Spleen (tissue), 11 donors: ENCODE measurements around the gene TEKTIP1. TPM values are rescaled to one million over a fixed set of nuclear protein-coding genes. Genes with fewer than 3 reads are reported as not detected.

ENCODE experiments used
- DNase-seq: peaks from one replicate; pipeline ENCODE4 v3.0.0-alpha.2; 2020
- H3K27ac ChIP-seq, 8 donors: fragments of 200-600 bp; sonication (generic) in 7 of 8; 1 replicate in 4 of 8; 2 replicates in 4 of 8; pipeline versions ENCODE4 v1.5.0 to v1.8.0; 2016 to 2021; ENCODE audit warnings: inconsistent platforms in 4 of 8, mild to moderate bottlenecking in 4 of 8, moderate library complexity in 1 of 8
- H3K27me3 ChIP-seq, 7 donors: fragments of 200-600 bp; sonication (generic) in 6 of 7; replicated peaks in 1 of 7; 1 replicate in 4 of 7; 2 replicates in 3 of 7; pipeline versions ENCODE4 v1.5.0 to v1.8.0; 2016 to 2021; ENCODE audit warnings: inconsistent platforms in 3 of 7, mild to moderate bottlenecking in 1 of 7
- H3K36me3 ChIP-seq, 6 donors: fragments of 200-600 bp; sonication (generic) in 5 of 6; 1 replicate in 4 of 6; 2 replicates in 2 of 6; pipeline versions ENCODE4 v1.5.0 to v1.8.0; 2016 to 2021; ENCODE audit warnings: inconsistent platforms in 2 of 6
- H3K4me1 ChIP-seq, 6 donors: fragments of 200-600 bp; sonication (generic) in 5 of 6; 1 replicate in 3 of 6; 2 replicates in 3 of 6; pipeline versions ENCODE4 v1.5.0 to v1.8.0; 2016 to 2021; ENCODE audit warnings: inconsistent platforms in 3 of 6
- H3K4me3 ChIP-seq, 8 donors: fragments of 200-600 bp; sonication (generic) in 7 of 8; 1 replicate in 4 of 8; 2 replicates in 4 of 8; pipeline versions ENCODE4 v1.5.0 to v1.8.0; 2016 to 2021; ENCODE audit warnings: inconsistent platforms in 4 of 8, mild to moderate bottlenecking in 4 of 8, moderate library complexity in 2 of 8
- H3K9me3 ChIP-seq, 8 donors: fragments of 200-600 bp; sonication (generic) in 7 of 8; 1 replicate in 4 of 8; 2 replicates in 4 of 8; pipeline versions ENCODE4 v1.5.0 to v1.8.0; 2016 to 2021; ENCODE audit warnings: inconsistent platforms in 4 of 8
- POLR2A ChIP-seq, 3 donors: fragments of 450-650 bp; IDR thresholded peaks; one replicate each; pipeline ENCODE4 v1.5.1; 2017; ENCODE audit warnings: antibody characterized with exemption in 3 of 3, mild to moderate bottlenecking in 1 of 3
- POLR2AphosphoS5 ChIP-seq, 3 donors: sonication (generic); formaldehyde crosslinking; IDR thresholded peaks; one replicate each; pipeline ENCODE4 v1.5.1; 2017; ENCODE audit warnings: antibody characterized with exemption in 3 of 3
- WGBS, 5 donors: extraction: QIAGEN DNeasy Blood & Tissue Kit in 3 of 5; methylation state at CpG; one replicate each; pipeline versions ENCODE4 v1.1.5 to v1.1.7; 2013 to 2018; 5-methylcytosine and 5-hydroxymethylcytosine counted together
- intact Hi-C: fragments of 100-400 bp; cut with DNase I; formaldehyde crosslinking; loops from one replicate; pipeline ENCODE4 v1.15.0; 2023; ENCODE audit warnings: low total_unique reads
- polyA plus RNA-seq, 3 donors: library from polyadenylated mRNA; stranded (reverse); fragments of 200-250 nt; gene quantifications; one replicate each; pipeline ENCODE4 v1.2.1, GENCODE V29; 2013
- small RNA-seq, 4 donors: library from RNA; depleted of rRNA; stranded (forward); fragments of <200 nt; gene quantifications; one replicate each; pipeline ENCODE3, GENCODE V24; 2016
- total RNA-seq, 7 donors: library from RNA; depleted of rRNA in 3 of 7; stranded (reverse); fragments of >200 nt in 3 of 7; fragmentation: NEBNext Ultra II Directional in 4 of 7; extraction: Animal tissue kit (Norgen Biotek cat#: 25700) in 4 of 7; gene quantifications; one replicate each; pipeline versions ENCODE4 v1.1.0 to v1.2.1, GENCODE V29; 2016 to 2021
- TF ChIP-seq, protein P1 (sequence below), 11 experiments: fragments of 200-600 bp in 7 of 11; fragments of 450-650 bp in 4 of 11; sonication (generic) in 4 of 11; IDR thresholded peaks in 8 of 11; conservative IDR thresholded peaks in 3 of 11; 1 replicate in 7 of 11; 2 replicates in 4 of 11; pipeline versions ENCODE4 v1.4.0 to v1.8.0; 2016 to 2021; ENCODE audit warnings: antibody characterized with exemption in 11 of 11, inconsistent platforms in 4 of 11, mild to moderate bottlenecking in 1 of 11
- donor health status: healthy with polysubstance abuse.
- donor health status: DM: no; HTN: no; CAD: no; lungs with moderate emphysema.
- donor health status: DM: no; HTN: no; CAD: no.
- donor health status: Bipolar disorder and iron deficiency.
- donor health status: healthy.
- donor health status: DM: no; HTN: no; CAD: no.
- donor health status: DM: yes; HTN: yes; CAD: no.

Gene TEKTIP1
- total and polyA plus RNA-seq, 10 donors, result 1.2 to 7.4 (median 3.1) TPM; not detected in 1

GRCh38 chr19:3590991-3591659, 52.2 kb downstream of the TEKTIP1 start:
- Histone ChIP-seq H3K4me3 (no peak overlapping the region), H3K36me3 (peaks cover 0 to 15% (median 0%) of the 10 kb centered on the region in 6 donors), H3K27me3 (peaks cover 0 to 7% (median 0%) of the 10 kb centered on the region in 7 donors), H3K9me3 (no peaks in the 10 kb centered on the region), H3K27ac (no peak overlapping the region), H3K4me1 (peaks cover 0 to 9% (median 3%) of the 10 kb centered on the region in 6 donors)
- intact Hi-C loops, result no loop called here
- WGBS, 5 donors, result 86 to 96% (median 92%) methylated on average over 7 to 8 of the region's 8 CpGs
- TF ChIP-seq, protein P1, sequence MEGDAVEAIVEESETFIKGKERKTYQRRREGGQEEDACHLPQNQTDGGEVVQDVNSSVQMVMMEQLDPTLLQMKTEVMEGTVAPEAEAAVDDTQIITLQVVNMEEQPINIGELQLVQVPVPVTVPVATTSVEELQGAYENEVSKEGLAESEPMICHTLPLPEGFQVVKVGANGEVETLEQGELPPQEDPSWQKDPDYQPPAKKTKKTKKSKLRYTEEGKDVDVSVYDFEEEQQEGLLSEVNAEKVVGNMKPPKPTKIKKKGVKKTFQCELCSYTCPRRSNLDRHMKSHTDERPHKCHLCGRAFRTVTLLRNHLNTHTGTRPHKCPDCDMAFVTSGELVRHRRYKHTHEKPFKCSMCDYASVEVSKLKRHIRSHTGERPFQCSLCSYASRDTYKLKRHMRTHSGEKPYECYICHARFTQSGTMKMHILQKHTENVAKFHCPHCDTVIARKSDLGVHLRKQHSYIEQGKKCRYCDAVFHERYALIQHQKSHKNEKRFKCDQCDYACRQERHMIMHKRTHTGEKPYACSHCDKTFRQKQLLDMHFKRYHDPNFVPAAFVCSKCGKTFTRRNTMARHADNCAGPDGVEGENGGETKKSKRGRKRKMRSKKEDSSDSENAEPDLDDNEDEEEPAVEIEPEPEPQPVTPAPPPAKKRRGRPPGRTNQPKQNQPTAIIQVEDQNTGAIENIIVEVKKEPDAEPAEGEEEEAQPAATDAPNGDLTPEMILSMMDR (IDR thresholded peaks at IDR 0.05 in 8 of 11, conservative IDR thresholded peaks at IDR 0.05 in 3 of 11), result no peak
- TF ChIP-seq POLR2A (IDR thresholded peaks at IDR 0.05), result no peak
- no peak for TF ChIP-seq POLR2AphosphoS5 (IDR thresholded peaks at IDR 0.05)
- DNase-seq, result no peak

- Histone ChIP-seq H3K27ac (no peak overlapping the region), H3K27me3 (no peaks in the 10 kb centered on the region), H3K4me1 (no peaks in the 10 kb centered on the region), H3K36me3 (peaks cover 0 to 16% (median 0%) of the 10 kb centered on the region in 6 donors), H3K9me3 (no peaks in the 10 kb centered on the region), H3K4me3 (no peak overlapping the region)
- intact Hi-C loops, result no loop called here
- TF ChIP-seq POLR2AphosphoS5 (IDR thresholded peaks at IDR 0.05), result no peak
- TF ChIP-seq POLR2A (IDR thresholded peaks at IDR 0.05), result no peak
- TF ChIP-seq, protein P1 (IDR thresholded peaks at IDR 0.05 in 8 of 11, conservative IDR thresholded peaks at IDR 0.05 in 3 of 11), result no peak
- 81 to 95% (median 90%) methylated on average over 7 to 9 of the region's 9 CpGs for WGBS, 5 donors
- DNase-seq, result no peak
These were observed 53.1 kb downstream of the TEKTIP1 start for GRCh38 chr19:3591876-3592613.

GRCh38 chr19:3593156-3593555, 54.2 kb downstream of the TEKTIP1 start:
- Histone ChIP-seq H3K36me3 (peaks cover 0 to 23% (median 0%) of the 10 kb centered on the region in 6 donors), H3K4me3 (no peak overlapping the region), H3K9me3 (no peaks in the 10 kb centered on the region), H3K4me1 (no peaks in the 10 kb centered on the region), H3K27ac (no peak overlapping the region), H3K27me3 (no peaks in the 10 kb centered on the region)
- DNase-seq, result no peak
- intact Hi-C loops, result no loop called here
- TF ChIP-seq POLR2A (IDR thresholded peaks at IDR 0.05) (no peak), POLR2AphosphoS5 (IDR thresholded peaks at IDR 0.05) (peak in 1 of 3 donors; percentile 24)
- TF ChIP-seq, protein P1 (IDR thresholded peaks at IDR 0.05 in 8 of 11, conservative IDR thresholded peaks at IDR 0.05 in 3 of 11), result no peak
- 50 to 74% (median 69%) methylated on average over 11 of the region's 11 CpGs for WGBS, 5 donors

Small RNA genes within 50 kb of the gene (small RNA-seq; reads per million reads assigned to genes)
- 0 reads per million in 4 donors for gene AC005786.1
- gene RF00212, result 0 to 0.08 (median 0) reads per million in 4 donors

Other genes with a start within 250 kb of the TEKTIP1 start
- gene NFIC, start 172.6 kb upstream of the TEKTIP1 start, total RNA-seq, result 100 to 1,000 TPM in 2 of 7 donors, 10 to 100 TPM in 5; 65.4 to 125 (median 77.1) TPM
- 10 to 100 TPM in 1 of 3 donors, 1 to 10 TPM in 2; 4.1 to 23.4 (median 4.2) TPM for gene NFIC, start 172.6 kb upstream of the TEKTIP1 start, polyA plus RNA-seq
- gene SMIM24, start 58.6 kb upstream of the TEKTIP1 start, total RNA-seq, result 1 to 10 TPM in 4 of 7 donors, not detected in 3; 1.2 to 3.0 (median 2.0) TPM
- gene SMIM24, start 58.6 kb upstream of the TEKTIP1 start, polyA plus RNA-seq, result 1 to 10 TPM in 1 of 3 donors, under 1 TPM in 2; 0.63 to 1.7 (median 0.80) TPM
- not detected for gene SMIM44, start 55.7 kb upstream of the TEKTIP1 start, total RNA-seq
- gene SMIM44, start 55.7 kb upstream of the TEKTIP1 start, polyA plus RNA-seq, result not detected
- 10 to 100 TPM in 4 of 7 donors, 1 to 10 TPM in 3; 6.9 to 13.7 (median 11.2) TPM for gene DOHH, start 38.5 kb upstream of the TEKTIP1 start, total RNA-seq
- gene DOHH, start 38.5 kb upstream of the TEKTIP1 start, polyA plus RNA-seq, result 10 to 100 TPM in 2 of 3 donors, 1 to 10 TPM in 1; 6.6 to 16.8 (median 10.1) TPM
- 10 to 100 TPM; 26.4 to 53.6 (median 47.3) TPM for gene FZR1, start 32.9 kb upstream of the TEKTIP1 start, total RNA-seq
- gene FZR1, start 32.9 kb upstream of the TEKTIP1 start, polyA plus RNA-seq, result 10 to 100 TPM in 2 of 3 donors, 1 to 10 TPM in 1; 9.8 to 26.1 (median 11.2) TPM
- 100 to 1,000 TPM in 3 of 7 donors, 10 to 100 TPM in 4; 62.8 to 131 (median 98.6) TPM for gene MFSD12, start 18.4 kb downstream of the TEKTIP1 start, total RNA-seq
- gene MFSD12, start 18.4 kb downstream of the TEKTIP1 start, polyA plus RNA-seq, result 10 to 100 TPM; 31.0 to 63.9 (median 37.6) TPM
- gene HMG20B, start 33.8 kb downstream of the TEKTIP1 start, total RNA-seq, result 10 to 100 TPM; 49.4 to 74.1 (median 62.8) TPM
- 10 to 100 TPM; 52.4 to 82.2 (median 71.4) TPM for gene HMG20B, start 33.8 kb downstream of the TEKTIP1 start, polyA plus RNA-seq
- gene GIPC3, start 46.3 kb downstream of the TEKTIP1 start, total RNA-seq, result 1 to 10 TPM; 3.4 to 9.2 (median 5.4) TPM
- 1 to 10 TPM in 1 of 3 donors, under 1 TPM in 2; 0.80 to 2.3 (median 0.96) TPM for gene GIPC3, start 46.3 kb downstream of the TEKTIP1 start, polyA plus RNA-seq
- gene TBXA2R, start 67.7 kb downstream of the TEKTIP1 start, total RNA-seq, result 10 to 100 TPM in 5 of 7 donors, 1 to 10 TPM in 2; 8.7 to 16.1 (median 11.6) TPM
- 1 to 10 TPM; 2.1 to 4.4 (median 3.8) TPM for gene TBXA2R, start 67.7 kb downstream of the TEKTIP1 start, polyA plus RNA-seq
- 10 to 100 TPM; 18.9 to 27.1 (median 25.7) TPM for gene CACTIN, start 87.6 kb downstream of the TEKTIP1 start, total RNA-seq
- 10 to 100 TPM; 10.8 to 21.1 (median 12.0) TPM for gene CACTIN, start 87.6 kb downstream of the TEKTIP1 start, polyA plus RNA-seq
- 10 to 100 TPM; 30.2 to 41.9 (median 38.8) TPM for gene PIP5K1C, start 161.3 kb downstream of the TEKTIP1 start, total RNA-seq
- gene PIP5K1C, start 161.3 kb downstream of the TEKTIP1 start, polyA plus RNA-seq, result 10 to 100 TPM in 1 of 3 donors, 1 to 10 TPM in 2; 6.2 to 21.4 (median 7.6) TPM
- gene TJP3, start 169.2 kb downstream of the TEKTIP1 start, total RNA-seq, result 1 to 10 TPM in 6 of 7 donors, under 1 TPM in 1; 0.75 to 9.0 (median 2.5) TPM
- 1 to 10 TPM in 2 of 3 donors, under 1 TPM in 1; 0.39 to 1.1 (median 1.1) TPM for gene TJP3, start 169.2 kb downstream of the TEKTIP1 start, polyA plus RNA-seq
- 10 to 100 TPM; 28.8 to 37.1 (median 34.3) TPM for gene APBA3, start 222.5 kb downstream of the TEKTIP1 start, total RNA-seq
- 10 to 100 TPM; 17.1 to 30.8 (median 17.5) TPM for gene APBA3, start 222.5 kb downstream of the TEKTIP1 start, polyA plus RNA-seq
- 10 to 100 TPM; 38.7 to 66.2 (median 48.2) TPM for gene MRPL54, start 223.5 kb downstream of the TEKTIP1 start, total RNA-seq
- 100 to 1,000 TPM; 128 to 157 (median 140) TPM for gene MRPL54, start 223.5 kb downstream of the TEKTIP1 start, polyA plus RNA-seq
- not detected for gene RAX2, start 233.1 kb downstream of the TEKTIP1 start, total RNA-seq
- not detected for gene RAX2, start 233.1 kb downstream of the TEKTIP1 start, polyA plus RNA-seq
- gene MATK, start 247.2 kb downstream of the TEKTIP1 start, total RNA-seq, result 10 to 100 TPM in 6 of 7 donors, 1 to 10 TPM in 1; 8.1 to 22.6 (median 15.2) TPM
- 10 to 100 TPM; 16.2 to 19.1 (median 18.7) TPM for gene MATK, start 247.2 kb downstream of the TEKTIP1 start, polyA plus RNA-seq